Naive thymus-derived CD8-positive, alpha-beta T cell (primary cell): ENCODE results near the gene KIAA0040. TPM values are rescaled to one million over a fixed set of nuclear protein-coding genes. Genes with fewer than 3 reads are reported as not detected.

Experiments used
- ATAC-seq, 2 donors: fragments of 150-1000 bp; cut with Tn5 transposase in 1 of 2; sonication (Bioruptor Pico), chemical (Tn5 transposase) in 1 of 2; 1 replicate in 1 of 2; 2 replicates in 1 of 2; pipeline ENCODE4 v1.10.0; 2021; ENCODE audit warnings: mild to moderate bottlenecking in 2 of 2, moderate library complexity in 2 of 2
- POLR2A ChIA-PET: fragments of 350-600 bp; sonication (Branson Sonifier 250); formaldehyde crosslinking; loops from one replicate; lab custom pipeline; 2021; ENCODE audit warnings: antibody characterized with exemption; lab: Charles Lee
- DNase-seq, 10 donors: peaks; one replicate each; pipeline versions ENCODE4 v3.0.0 to v3.0.0-alpha.2; 2020 to 2022
- H3K27ac Mint-ChIP-seq, 10 donors: one replicate each; pipeline ENCODE4 v1.8.0; 2020 to 2022; ENCODE audit warnings: mild to moderate bottlenecking in 10 of 10, mixed read lengths in 10 of 10, moderate library complexity in 4 of 10, inconsistent platforms in 1 of 10
- H3K27me3 Mint-ChIP-seq, 5 donors: one replicate each; pipeline ENCODE4 v1.8.0; 2021 to 2022; ENCODE audit warnings: mixed read lengths in 5 of 5
- H3K36me3 Mint-ChIP-seq, 3 donors: one replicate each; pipeline ENCODE4 v1.8.0; 2020 to 2022; ENCODE audit warnings: mixed read lengths in 3 of 3, mild to moderate bottlenecking in 2 of 3, inconsistent platforms in 1 of 3
- H3K4me1 Mint-ChIP-seq, 4 donors: one replicate each; pipeline ENCODE4 v1.8.0; 2021 to 2022; ENCODE audit warnings: mixed read lengths in 4 of 4
- H3K4me3 Mint-ChIP-seq, 10 donors: one replicate each; pipeline ENCODE4 v1.8.0; 2020 to 2022; ENCODE audit warnings: mild to moderate bottlenecking in 10 of 10, mixed read lengths in 10 of 10, moderate library complexity in 6 of 10, inconsistent platforms in 1 of 10
- H3K9me3 Mint-ChIP-seq, 9 donors: one replicate each; pipeline ENCODE4 v1.8.0; 2020 to 2022; ENCODE audit warnings: mixed read lengths in 9 of 9, mild to moderate bottlenecking in 3 of 9, inconsistent platforms in 1 of 9, moderate library complexity in 1 of 9
- polyA plus RNA-seq, 3 donors: library from polyadenylated mRNA; unstranded; fragments of 300-500 nt; fragmentation: Illumina TruSeq; gene quantifications; one replicate each; pipeline ENCODE4 v1.2.3, GENCODE V29; 2021
- total RNA-seq, 8 experiments: library from RNA in 2 of 8; stranded (reverse) in 2 of 8; gene quantifications; one replicate each; pipeline ENCODE4 v1.2.3 and lab custom pipeline; 2021 to 2026

The KIAA0040 gene
- total RNA-seq (10 to 100 TPM; 25.1 to 25.7 TPM), polyA plus RNA-seq (10 to 100 TPM; 26.0 to 32.5 (median 28.9) TPM), total RNA-seq (lab: John Stamatoyannopoulos, UW) (21.4 to 62.7 (median 38.6) reads per million in 6 experiments)

- DNase-seq (peak; percentile 5 to 68 (median 53)), ATAC-seq (peak; percentile 61 to 70)
- POLR2A ChIA-PET, result interaction anchor here (6.6 kb wide), 1 partner anchor 16 kb away, joined by 55 read pairs; no protein-coding TSS in a partner anchor
- H3K27ac Mint-ChIP-seq, result peak within 1 kb of the TSS; percentile 90 to 97 (median 94)
- H3K9me3 Mint-ChIP-seq, result no peaks in the 10 kb centered on the region
- H3K4me1 Mint-ChIP-seq, result peaks cover 29 to 82% (median 50%) of the 10 kb centered on the region in 4 donors
- H3K27me3 Mint-ChIP-seq, result no peaks in the 10 kb centered on the region
- H3K36me3 Mint-ChIP-seq, result peaks cover 0 to 5% (median under 1%) of the 10 kb centered on the region in 3 donors
- peak within 1 kb of the TSS; percentile 95 to 99 (median 98) for H3K4me3 Mint-ChIP-seq
Observed at GRCh38 chr1:175192630-175193526, at the start of gene KIAA0040. TSS of gene KIAA0040 (minus strand) at chr1:175192776. CDS start at chr1:175161013, 31,763 bp downstream.

- Mint-ChIP-seq H3K4me3 (peak overlapping the region in 1 of 10 donors; percentile 9), H3K9me3 (peaks cover 0 to 15% (median 2%) of the 10 kb centered on the region in 9 donors), H3K27ac (peak overlapping the region in 2 of 10 donors; percentile 0 to 53), H3K27me3 (no peaks in the 10 kb centered on the region), H3K36me3 (peaks cover 0 to 13% (median 0%) of the 10 kb centered on the region in 3 donors), H3K4me1 (peaks cover 14 to 48% (median 28%) of the 10 kb centered on the region in 4 donors)
- no peak for ATAC-seq
- POLR2A ChIA-PET, result no interaction called here
- no peak for DNase-seq
Observed at GRCh38 chr1:175237389-175237788, 44.8 kb upstream of the KIAA0040 start.

- POLR2A ChIA-PET, result no interaction called here
Observed at GRCh38 chr1:175234639-175235038, 42.1 kb upstream of the KIAA0040 start.

GRCh38 chr1:175232335-175232734, 39.8 kb upstream of the KIAA0040 start:
- H3K27me3 Mint-ChIP-seq, result no peaks in the 10 kb centered on the region
- H3K9me3 Mint-ChIP-seq, result peaks cover 0 to 2% (median 0%) of the 10 kb centered on the region in 9 donors
- H3K27ac Mint-ChIP-seq, result peak overlapping the region in 1 of 10 donors; percentile 5
- ATAC-seq (no peak), DNase-seq (no peak)
- peaks cover 12 to 64% (median 27%) of the 10 kb centered on the region in 4 donors for H3K4me1 Mint-ChIP-seq
- H3K4me3 Mint-ChIP-seq, result no peak overlapping the region
- peaks cover 0 to 4% (median 0%) of the 10 kb centered on the region in 3 donors for H3K36me3 Mint-ChIP-seq
- POLR2A ChIA-PET, result no interaction called here

More at GRCh38 chr1:175234639-175235038, 42.1 kb upstream of the KIAA0040 start:
- H3K36me3 Mint-ChIP-seq, result peaks cover 0 to 4% (median 0%) of the 10 kb centered on the region in 3 donors
- peak overlapping the region in 3 of 10 donors; percentile 33 to 66 (median 45) for H3K27ac Mint-ChIP-seq
- DNase-seq, result no peak
- H3K27me3 Mint-ChIP-seq, result no peaks in the 10 kb centered on the region
- ATAC-seq, result no peak
- H3K9me3 Mint-ChIP-seq, result peaks cover 0 to 13% (median 0%) of the 10 kb centered on the region in 9 donors
- H3K4me1 Mint-ChIP-seq, result peaks cover 12 to 61% (median 28%) of the 10 kb centered on the region in 4 donors
- peak overlapping the region in 6 of 10 donors; percentile 15 to 62 (median 48) for H3K4me3 Mint-ChIP-seq

- H3K36me3 Mint-ChIP-seq, result no peaks in the 10 kb centered on the region
- no peak for ATAC-seq
- H3K9me3 Mint-ChIP-seq, result no peaks in the 10 kb centered on the region
- H3K27me3 Mint-ChIP-seq, result no peaks in the 10 kb centered on the region
- H3K27ac Mint-ChIP-seq, result peak overlapping the region in 1 of 10 donors; percentile 30
- peaks cover 0 to 38% (median 0%) of the 10 kb centered on the region in 4 donors for H3K4me1 Mint-ChIP-seq
- POLR2A ChIA-PET, result no interaction called here
- no peak for DNase-seq
- H3K4me3 Mint-ChIP-seq, result no peak overlapping the region
Observed at GRCh38 chr1:175225805-175226129, 33.2 kb upstream of the KIAA0040 start.

- Mint-ChIP-seq H3K4me3 (no peak overlapping the region), H3K36me3 (no peaks in the 10 kb centered on the region), H3K27me3 (no peaks in the 10 kb centered on the region), H3K9me3 (no peaks in the 10 kb centered on the region), H3K27ac (peak overlapping the region in 2 of 10 donors; percentile 26 to 38), H3K4me1 (peaks cover 3 to 42% (median 15%) of the 10 kb centered on the region in 4 donors)
- no peak for ATAC-seq
- POLR2A ChIA-PET, result no interaction called here
- no peak for DNase-seq
Observed at GRCh38 chr1:175222296-175222938, 29.8 kb upstream of the KIAA0040 start.

- Mint-ChIP-seq H3K4me3 (no peak overlapping the region), H3K9me3 (no peaks in the 10 kb centered on the region), H3K4me1 (peaks cover 3 to 39% (median 15%) of the 10 kb centered on the region in 4 donors), H3K27me3 (no peaks in the 10 kb centered on the region), H3K27ac (peak overlapping the region in 2 of 10 donors; percentile 26 to 76), H3K36me3 (no peaks in the 10 kb centered on the region)
- DNase-seq, result no peak
- POLR2A ChIA-PET, result no interaction called here
- ATAC-seq, result no peak
Observed at GRCh38 chr1:175221557-175222175, 29.1 kb upstream of the KIAA0040 start.

GRCh38 chr1:175220853-175221556, 28.4 kb upstream of the KIAA0040 start:
- Mint-ChIP-seq H3K27me3 (no peaks in the 10 kb centered on the region), H3K9me3 (no peaks in the 10 kb centered on the region), H3K27ac (peak overlapping the region in 2 of 10 donors; percentile 39 to 76), H3K4me3 (no peak overlapping the region), H3K4me1 (peaks cover 3 to 34% (median 15%) of the 10 kb centered on the region in 4 donors), H3K36me3 (no peaks in the 10 kb centered on the region)
- POLR2A ChIA-PET, result no interaction called here
- no peak for DNase-seq
- ATAC-seq, result no peak

- DNase-seq, result no peak
- Mint-ChIP-seq H3K36me3 (no peaks in the 10 kb centered on the region), H3K27ac (no peak overlapping the region), H3K4me1 (peaks cover 3 to 27% (median 17%) of the 10 kb centered on the region in 4 donors), H3K27me3 (no peaks in the 10 kb centered on the region), H3K9me3 (no peaks in the 10 kb centered on the region), H3K4me3 (no peak overlapping the region)
- POLR2A ChIA-PET, result no interaction called here
- ATAC-seq, result no peak
Observed at GRCh38 chr1:175219774-175220173, 27.2 kb upstream of the KIAA0040 start.

GRCh38 chr1:175218786-175219434, 26.3 kb upstream of the KIAA0040 start:
- H3K4me1 Mint-ChIP-seq, result peaks cover 3 to 27% (median 19%) of the 10 kb centered on the region in 4 donors

GRCh38 chr1:175217721-175218531, 25.4 kb upstream of the KIAA0040 start:
- H3K4me1 Mint-ChIP-seq, result peaks cover 3 to 36% (median 27%) of the 10 kb centered on the region in 4 donors

More at GRCh38 chr1:175218786-175219434, 26.3 kb upstream of the KIAA0040 start:
- POLR2A ChIA-PET, result no interaction called here
- ATAC-seq (no peak), DNase-seq (no peak)
- Mint-ChIP-seq H3K27ac (peak overlapping the region in 1 of 10 donors; percentile 74), H3K4me3 (no peak overlapping the region), H3K9me3 (no peaks in the 10 kb centered on the region), H3K36me3 (no peaks in the 10 kb centered on the region), H3K27me3 (no peaks in the 10 kb centered on the region)

More at GRCh38 chr1:175217721-175218531, 25.4 kb upstream of the KIAA0040 start:
- no peak overlapping the region for H3K4me3 Mint-ChIP-seq
- H3K27me3 Mint-ChIP-seq, result no peaks in the 10 kb centered on the region
- DNase-seq (no peak), ATAC-seq (no peak)
- POLR2A ChIA-PET, result interaction anchor here (0.6 kb wide), 1 partner anchor 260 kb away, joined by 7 read pairs; no protein-coding TSS in a partner anchor
- H3K27ac Mint-ChIP-seq, result peak overlapping the region in 1 of 10 donors; percentile 66
- no peaks in the 10 kb centered on the region for H3K36me3 Mint-ChIP-seq
- H3K9me3 Mint-ChIP-seq, result no peaks in the 10 kb centered on the region
